A549 treated with Mapracorat at 1 μM for 4 hours (cell line): ENCODE data around the gene SIPA1. TPM values are rescaled to one million over a fixed set of nuclear protein-coding genes. Genes with fewer than 3 reads are reported as not detected.

ENCODE experiments used
- total RNA-seq: library from RNA; stranded (reverse); fragments of 200-300 nt; extraction: Qiagen RNA extraction; gene quantifications from 5 replicates; pipeline ENCODE4 v1.2.3, GENCODE V29; 2022

The SIPA1 gene, protein sequence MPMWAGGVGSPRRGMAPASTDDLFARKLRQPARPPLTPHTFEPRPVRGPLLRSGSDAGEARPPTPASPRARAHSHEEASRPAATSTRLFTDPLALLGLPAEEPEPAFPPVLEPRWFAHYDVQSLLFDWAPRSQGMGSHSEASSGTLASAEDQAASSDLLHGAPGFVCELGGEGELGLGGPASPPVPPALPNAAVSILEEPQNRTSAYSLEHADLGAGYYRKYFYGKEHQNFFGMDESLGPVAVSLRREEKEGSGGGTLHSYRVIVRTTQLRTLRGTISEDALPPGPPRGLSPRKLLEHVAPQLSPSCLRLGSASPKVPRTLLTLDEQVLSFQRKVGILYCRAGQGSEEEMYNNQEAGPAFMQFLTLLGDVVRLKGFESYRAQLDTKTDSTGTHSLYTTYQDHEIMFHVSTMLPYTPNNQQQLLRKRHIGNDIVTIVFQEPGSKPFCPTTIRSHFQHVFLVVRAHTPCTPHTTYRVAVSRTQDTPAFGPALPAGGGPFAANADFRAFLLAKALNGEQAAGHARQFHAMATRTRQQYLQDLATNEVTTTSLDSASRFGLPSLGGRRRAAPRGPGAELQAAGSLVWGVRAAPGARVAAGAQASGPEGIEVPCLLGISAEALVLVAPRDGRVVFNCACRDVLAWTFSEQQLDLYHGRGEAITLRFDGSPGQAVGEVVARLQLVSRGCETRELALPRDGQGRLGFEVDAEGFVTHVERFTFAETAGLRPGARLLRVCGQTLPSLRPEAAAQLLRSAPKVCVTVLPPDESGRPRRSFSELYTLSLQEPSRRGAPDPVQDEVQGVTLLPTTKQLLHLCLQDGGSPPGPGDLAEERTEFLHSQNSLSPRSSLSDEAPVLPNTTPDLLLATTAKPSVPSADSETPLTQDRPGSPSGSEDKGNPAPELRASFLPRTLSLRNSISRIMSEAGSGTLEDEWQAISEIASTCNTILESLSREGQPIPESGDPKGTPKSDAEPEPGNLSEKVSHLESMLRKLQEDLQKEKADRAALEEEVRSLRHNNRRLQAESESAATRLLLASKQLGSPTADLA
- 11.8 to 19.3 TPM (median 17.9 TPM) in 5 replicates for total RNA-seq

DNA sequence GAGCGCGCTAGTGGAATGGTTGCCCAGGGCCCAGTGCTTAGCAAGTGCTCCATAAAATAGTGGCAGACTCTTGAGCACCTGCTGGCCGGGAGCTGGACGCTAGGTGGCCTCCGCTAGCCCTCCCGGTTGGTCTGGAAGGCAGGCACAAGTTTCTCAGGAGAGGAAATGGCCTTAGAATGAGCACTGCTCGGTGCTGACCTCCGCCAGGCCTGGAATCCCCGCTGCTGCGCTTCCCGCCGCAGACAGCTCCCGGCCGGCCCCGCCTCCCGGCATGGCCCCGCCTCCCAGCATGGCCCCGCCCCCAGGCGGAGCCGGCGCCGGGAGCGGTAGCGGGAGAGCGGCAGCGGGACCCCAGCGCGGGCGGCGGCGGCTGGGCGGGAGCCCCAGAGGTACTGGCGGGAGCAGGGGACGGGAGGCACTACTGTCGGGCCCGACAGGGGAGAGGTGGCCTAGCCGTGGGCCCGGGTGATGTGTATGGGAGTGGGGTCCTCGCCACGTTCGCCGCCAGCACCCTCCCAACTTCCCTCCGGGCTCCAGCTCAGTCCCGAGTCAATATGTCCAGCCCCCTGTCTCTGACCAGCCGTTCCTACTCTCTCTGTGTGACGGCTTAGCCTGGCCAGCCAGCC lies at the start of gene SIPA1:
SIPA1 (plus strand) TSS at position 308 of the 626 bp plus-strand sequence. CDS start 2,821 bp downstream, outside the sequence.

DNA sequence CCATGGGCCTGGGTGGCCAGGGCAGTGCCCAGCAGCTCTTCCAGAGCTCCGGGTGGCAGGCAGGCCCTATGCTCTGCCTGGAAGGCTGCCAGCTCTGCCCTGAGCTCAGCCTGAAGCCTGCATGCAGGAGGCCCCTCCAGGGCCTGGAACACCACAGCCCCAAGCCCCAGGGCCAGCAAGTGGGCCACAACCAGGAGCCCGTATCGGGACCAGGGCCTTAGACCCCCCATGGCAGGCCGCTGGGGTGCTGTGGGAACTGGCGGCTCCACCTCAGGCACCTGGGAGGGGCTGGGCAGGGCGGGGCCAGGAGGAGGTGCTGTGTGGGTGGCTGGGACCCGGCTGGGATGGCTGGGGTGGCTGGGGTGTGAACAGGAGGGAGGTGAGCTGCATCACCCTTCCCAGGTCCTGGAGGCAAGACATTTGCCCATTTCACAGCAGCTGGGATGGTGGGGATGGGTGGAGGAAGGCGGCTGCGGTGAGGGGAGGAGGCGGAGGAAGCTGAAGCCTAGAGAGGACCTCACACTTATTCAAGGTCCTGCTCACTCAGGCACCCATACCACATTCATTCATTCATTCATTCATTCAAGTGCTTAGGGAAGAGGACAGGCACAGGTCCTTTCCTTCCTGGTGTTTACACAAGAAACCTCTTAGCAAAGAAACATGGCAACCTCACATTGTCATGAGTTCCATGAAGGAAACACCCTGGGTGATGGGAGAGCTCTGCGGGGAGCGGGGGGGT lies 42.2 kb upstream of the SIPA1 start, which contains the start of gene KCNK7:
KCNK7 (minus strand) TSS at position 258 of the 739 bp plus-strand sequence; CDS start at position 230, 28 bp downstream.

DNA sequence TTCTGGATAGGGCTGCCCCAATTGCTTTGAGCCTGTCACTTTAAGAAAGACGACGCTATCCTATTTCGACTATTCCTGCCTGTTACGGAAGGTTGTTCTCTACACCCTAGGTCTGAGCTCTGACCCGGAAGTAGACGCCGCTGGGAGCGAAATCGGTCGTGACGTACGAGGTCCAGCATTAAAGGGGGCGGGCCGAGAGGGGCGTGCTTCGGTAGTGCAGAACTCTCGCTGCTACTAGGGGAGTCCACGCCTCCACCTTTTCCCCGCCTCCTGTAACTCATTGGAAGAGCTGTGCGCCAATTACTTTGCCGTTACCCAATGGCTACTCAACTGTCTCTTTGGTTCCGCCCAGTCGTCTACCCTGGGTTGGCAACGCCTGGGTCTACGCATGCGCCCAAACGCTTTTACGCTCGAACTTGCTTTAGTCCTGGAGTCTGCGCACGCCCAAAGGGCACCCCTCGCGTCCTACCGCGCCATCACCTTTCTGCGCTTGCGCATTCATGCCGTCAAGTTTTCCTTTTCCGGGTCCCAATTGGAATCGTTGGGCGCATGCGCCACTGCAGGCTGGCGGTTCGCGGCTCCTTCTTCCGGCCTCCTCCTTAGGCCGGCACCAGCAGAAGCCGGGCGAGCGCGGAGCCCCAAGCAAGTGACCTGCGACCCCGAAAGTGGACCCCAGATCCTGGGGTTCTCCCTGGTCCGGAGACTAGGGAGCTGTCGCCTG lies 22.5 kb upstream of the SIPA1 start, which contains the start of gene PCNX3:
PCNX3 (plus strand) TSS at position 548 of the 721 bp plus-strand sequence. CDS start 536 bp downstream, outside the sequence.

DNA sequence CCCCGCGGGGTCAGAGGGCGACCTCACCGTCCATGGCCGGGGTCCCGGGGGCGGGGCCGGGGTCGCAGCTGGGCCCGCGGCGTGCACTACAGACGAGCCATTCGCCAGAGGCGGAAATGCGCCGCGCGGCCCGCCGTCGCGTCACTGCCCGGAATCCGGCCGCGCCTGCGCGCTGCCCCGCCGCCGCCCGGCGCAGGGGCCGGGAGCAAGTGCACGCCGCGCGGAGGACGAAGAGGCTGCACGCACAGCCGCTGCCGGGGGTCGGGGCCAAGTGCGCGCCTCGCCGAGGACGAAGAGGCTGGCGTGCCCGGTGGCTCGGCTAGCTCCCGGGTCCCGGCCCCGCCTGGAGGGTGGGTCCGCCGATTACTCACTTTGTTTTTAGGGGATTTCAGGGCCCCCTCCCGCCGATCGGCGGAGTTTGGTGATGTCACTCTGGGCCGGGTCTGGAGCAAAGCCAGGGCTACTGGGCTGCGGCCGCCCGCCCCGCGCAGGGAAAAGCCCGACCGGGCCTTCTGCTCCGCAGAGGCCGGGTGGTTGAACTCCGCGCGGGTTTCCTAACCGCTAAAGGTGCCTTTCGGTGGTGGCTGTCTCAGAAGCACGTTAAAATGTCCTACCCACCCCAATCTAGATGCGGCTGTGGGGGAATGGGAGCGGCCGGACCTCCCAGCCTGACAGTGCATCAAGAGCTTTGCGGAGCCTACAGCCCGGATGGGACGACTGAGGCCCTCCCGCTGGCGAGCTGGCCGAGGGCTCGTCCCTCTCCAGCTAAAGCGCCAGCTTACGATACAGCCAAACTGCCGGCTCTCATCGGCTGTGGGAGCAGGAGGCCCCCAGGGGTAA lies 25.1 kb downstream of the SIPA1 start, which contains the start of gene RELA:
RELA (minus strand) TSS at position 118 of the 840 bp plus-strand sequence; CDS start at position 34, 84 bp downstream.

Other genes starting within 250 kb of the SIPA1 start
- gene NEAT1, start 215.3 kb upstream of the SIPA1 start, total RNA-seq = 138 to 274 TPM (median 186 TPM) in 5 replicates
- gene MALAT1, start 139.1 kb upstream of the SIPA1 start, total RNA-seq = 64.1 to 116 TPM (median 72.7 TPM) in 5 replicates
- 47.1 to 64.1 TPM (median 61.4 TPM) in 5 replicates for gene SCYL1, start 113.0 kb upstream of the SIPA1 start, total RNA-seq
- 102 to 132 TPM (median 113 TPM) in 5 replicates for gene LTBP3, start 79.7 kb upstream of the SIPA1 start, total RNA-seq
- gene ZNRD2, start 67.6 kb upstream of the SIPA1 start, total RNA-seq = 68.0 to 80.1 TPM (median 75.2 TPM) in 5 replicates
- gene FAM89B, start 65.6 kb upstream of the SIPA1 start, total RNA-seq = 28.2 to 52.4 TPM (median 49.1 TPM) in 5 replicates
- 26.1 to 39.1 TPM (median 36.9 TPM) in 5 replicates for gene EHBP1L1, start 62.0 kb upstream of the SIPA1 start, total RNA-seq
- 0.28 to 1.5 TPM (median 0.86 TPM) in 5 replicates for gene KCNK7, start 42.3 kb upstream of the SIPA1 start, total RNA-seq
- gene MAP3K11, start 23.9 kb upstream of the SIPA1 start, total RNA-seq = 36.6 to 48.1 TPM (median 46.7 TPM) in 5 replicates
- 25.0 to 37.1 TPM (median 35.4 TPM) in 5 replicates for gene PCNX3, start 22.3 kb upstream of the SIPA1 start, total RNA-seq
- gene RELA, start 24.8 kb downstream of the SIPA1 start, total RNA-seq = 62.9 to 72.5 TPM (median 71.8 TPM) in 5 replicates
- 43.8 to 55.4 TPM (median 48.9 TPM) in 5 replicates for gene KAT5, start 74.2 kb downstream of the SIPA1 start, total RNA-seq
- 20.9 to 52.9 TPM (median 48.6 TPM) in 5 replicates for gene RNASEH2C, start 82.7 kb downstream of the SIPA1 start, total RNA-seq
- 7.6 to 12.1 TPM (median 12.1 TPM) in 5 replicates for gene AP5B1, start 142.9 kb downstream of the SIPA1 start, total RNA-seq
- 0.07 to 0.08 TPM in 2 of 5 replicates, not detected in the others for gene OVOL1, start 149.0 kb downstream of the SIPA1 start, total RNA-seq
- 0.09 TPM in 1 of 5 replicates, not detected in the others for gene SNX32, start 195.9 kb downstream of the SIPA1 start, total RNA-seq
- gene CFL1, start 220.1 kb downstream of the SIPA1 start, total RNA-seq = 2,078 to 2,355 TPM (median 2,242 TPM) in 5 replicates
- gene MUS81, start 222.3 kb downstream of the SIPA1 start, total RNA-seq = 26.7 to 36.3 TPM (median 33.7 TPM) in 5 replicates
- gene EFEMP2, start 234.7 kb downstream of the SIPA1 start, total RNA-seq = 0.52 to 1.2 TPM (median 0.99 TPM) in 5 replicates
- gene CTSW, start 241.7 kb downstream of the SIPA1 start, total RNA-seq = 0.11 TPM in 1 of 5 replicates, not detected in the others